Pons (tissue), 1 donor: ENCODE measurements around the gene STT3A.

Experiments used
- DNase-seq: peaks from one replicate; pipeline ENCODE4 v3.0.0-alpha.2; 2016; ENCODE audit warnings: low spot score

The STT3A gene

GRCh38 chr11:125667151-125667550 lies 74.5 kb downstream of the STT3A start:
- DNase-seq = no peak

- no peak for DNase-seq
Observed at GRCh38 chr11:125670172-125670571, 77.5 kb downstream of the STT3A start.

- no peak for DNase-seq
Observed at GRCh38 chr11:125671561-125671960, 78.9 kb downstream of the STT3A start.
